GM23338 (cell line): Measurements from ENCODE around the gene TBC1D14. TPM values are rescaled to one million over a fixed set of nuclear protein-coding genes. Genes with fewer than 3 reads are reported as not detected.

ENCODE experiments used
- ATAC-seq: fragments of 200-7000 bp; cut with Tn5 transposase; 3 replicates; pipeline ENCODE4 v1.9.1; 2020
- DNase-seq: peaks from one replicate; pipeline ENCODE4 v3.0.0-alpha.2; 2015; ENCODE audit warnings: low spot score
- H2AFZ ChIP-seq: fragments of 200-600 bp; sonication (generic); 2 replicates; pipeline ENCODE4 v1.8.0; 2016; ENCODE audit warnings: antibody characterized with exemption, mild to moderate bottlenecking, moderate library complexity
- H3F3A ChIP-seq: fragments of 200-600 bp; sonication (generic); replicated peaks from 2 replicates; pipeline ENCODE4 v1.8.0; 2017; ENCODE audit warnings: antibody characterized with exemption, mixed run types, low read depth
- H3K27ac ChIP-seq: fragments of 200-600 bp; sonication (generic); 2 replicates; pipeline ENCODE4 v1.6.1; 2016; ENCODE audit warnings: low read depth
- H3K27me3 ChIP-seq: fragments of 200-600 bp; sonication (generic); 2 replicates; pipeline ENCODE4 v1.8.0; 2016; ENCODE audit warnings: mild to moderate bottlenecking, mixed run types, moderate library complexity; ENCODE audit not compliant: insufficient read depth
- H3K36me3 ChIP-seq: fragments of 200-600 bp; sonication (generic); 2 replicates; pipeline ENCODE4 v1.8.0; 2016; ENCODE audit warnings: mild to moderate bottlenecking; ENCODE audit not compliant: insufficient read depth
- H3K4me1 ChIP-seq: fragments of 200-600 bp; sonication (generic); 2 replicates; pipeline ENCODE4 v1.8.0; 2016; ENCODE audit warnings: mild to moderate bottlenecking, moderate library complexity; ENCODE audit not compliant: insufficient read depth
- H3K4me2 ChIP-seq: fragments of 200-600 bp; sonication (generic); 2 replicates; pipeline ENCODE4 v1.7.1; 2017; ENCODE audit warnings: mixed run types
- H3K4me3 ChIP-seq: fragments of 200-600 bp; sonication (generic); 2 replicates; pipeline ENCODE4 v1.6.1; 2016; ENCODE audit warnings: mixed run types
- H3K79me2 ChIP-seq: fragments of 200-600 bp; sonication (generic); replicated peaks from 2 replicates; pipeline ENCODE4 v1.8.0; 2017; ENCODE audit warnings: mild to moderate bottlenecking; ENCODE audit not compliant: insufficient read depth
- H3K9me2 ChIP-seq: fragments of 200-600 bp; sonication (generic); 2 replicates; pipeline ENCODE4 v1.8.0; 2017; ENCODE audit not compliant: insufficient read depth
- H4K20me1 ChIP-seq: fragments of 200-600 bp; sonication (generic); replicated peaks from 2 replicates; pipeline ENCODE4 v1.8.0; 2017; ENCODE audit warnings: mild to moderate bottlenecking; ENCODE audit not compliant: insufficient read depth
- H3K27ac Mint-ChIP-seq: 2 replicates; pipeline ENCODE4 v1.8.0; 2020; ENCODE audit warnings: inconsistent platforms, mild to moderate bottlenecking, moderate library complexity, mixed read lengths
- H3K27me3 Mint-ChIP-seq: 3 replicates; pipeline ENCODE4 v1.8.0; 2022; ENCODE audit warnings: low read depth, mild to moderate bottlenecking, moderate library complexity, mixed read lengths, inconsistent platforms; ENCODE audit not compliant: insufficient read depth, poor library complexity
- H3K36me3 Mint-ChIP-seq: 3 replicates; pipeline ENCODE4 v1.8.0; 2021; ENCODE audit warnings: low read depth, mild to moderate bottlenecking, inconsistent platforms, moderate library complexity, mixed read lengths
- H3K4me1 Mint-ChIP-seq: 3 replicates; pipeline ENCODE4 v1.8.0; 2020; ENCODE audit warnings: mild to moderate bottlenecking, inconsistent platforms, mixed read lengths
- H3K4me3 Mint-ChIP-seq: 3 replicates; pipeline ENCODE4 v1.8.0; 2021; ENCODE audit warnings: moderate library complexity, mild to moderate bottlenecking, inconsistent platforms, mixed read lengths
- H3K9me3 Mint-ChIP-seq: 3 replicates; pipeline ENCODE4 v1.8.0; 2020; ENCODE audit warnings: moderate library complexity, mild to moderate bottlenecking, inconsistent platforms, mixed read lengths
- CREB1 ChIP-seq: fragments of 250-450 bp; sonication (Bioruptor Pico); IDR thresholded peaks from 2 replicates; pipeline ENCODE4 v1.5.0; 2020; ENCODE audit warnings: low read depth, mild to moderate bottlenecking, moderate library complexity
- CTCF ChIP-seq, 2 experiments: fragments of 200-600 bp in 1 of 2; sonication (generic) in 1 of 2; conservative IDR thresholded peaks; 2 replicates each; pipeline versions ENCODE4 v1.5.1 to v1.6.1; 2016 to 2017; ENCODE audit warnings: antibody characterized with exemption in 2 of 2, low read depth in 2 of 2, mild to moderate bottlenecking in 2 of 2, moderate library complexity in 1 of 2
- EZH2 ChIP-seq: fragments of 200-600 bp; sonication (generic); IDR thresholded peaks from one replicate; pipeline ENCODE4 v1.8.0; 2017; ENCODE audit warnings: antibody characterized with exemption, mild to moderate bottlenecking, low read depth; ENCODE audit not compliant: unreplicated experiment
- JUNB ChIP-seq: IDR thresholded peaks from one replicate; pipeline ENCODE4 v1.6.1; 2016; ENCODE audit warnings: antibody characterized with exemption; ENCODE audit not compliant: unreplicated experiment
- NANOG ChIP-seq: IDR thresholded peaks from 2 replicates; pipeline ENCODE4 v1.6.1; 2016; ENCODE audit warnings: antibody characterized with exemption, borderline replicate concordance
- REST ChIP-seq: IDR thresholded peaks from one replicate; pipeline ENCODE4 v1.6.1; 2018; ENCODE audit warnings: antibody characterized with exemption; ENCODE audit not compliant: unreplicated experiment
- STAT1 ChIP-seq: IDR thresholded peaks from one replicate; pipeline ENCODE4 v1.6.1; 2016; ENCODE audit warnings: antibody characterized with exemption; ENCODE audit not compliant: unreplicated experiment
- ZNF331 ChIP-seq: fragments of 250-450 bp; sonication (Bioruptor Pico); IDR thresholded peaks from 2 replicates; pipeline ENCODE4 v1.5.0; 2020; ENCODE audit warnings: low read depth, mild to moderate bottlenecking, moderate library complexity
- ZNF462 ChIP-seq: fragments of 250-450 bp; sonication (Bioruptor Pico); IDR thresholded peaks from 2 replicates; pipeline ENCODE4 v1.5.0; 2020; ENCODE audit warnings: mild to moderate bottlenecking, moderate library complexity
- polyA plus RNA-seq: library from polyadenylated mRNA; unstranded; fragments of >200 nt; fragmentation: Nextera tagmentation; extraction: Ambion mirVana; gene quantifications from 2 replicates; pipeline ENCODE4 v1.2.1, GENCODE V29; 2016
- total RNA-seq: library from RNA; depleted of rRNA; stranded (reverse); fragments of >200 nt; shearing (Covaris generic); gene quantifications from 2 replicates; pipeline ENCODE4 v1.2.3, GENCODE V29; 2014

The TBC1D14 gene
- total and polyA plus RNA-seq, 2 experiments from 2014 or later: 18.2 to 59.7 TPM

DNA sequence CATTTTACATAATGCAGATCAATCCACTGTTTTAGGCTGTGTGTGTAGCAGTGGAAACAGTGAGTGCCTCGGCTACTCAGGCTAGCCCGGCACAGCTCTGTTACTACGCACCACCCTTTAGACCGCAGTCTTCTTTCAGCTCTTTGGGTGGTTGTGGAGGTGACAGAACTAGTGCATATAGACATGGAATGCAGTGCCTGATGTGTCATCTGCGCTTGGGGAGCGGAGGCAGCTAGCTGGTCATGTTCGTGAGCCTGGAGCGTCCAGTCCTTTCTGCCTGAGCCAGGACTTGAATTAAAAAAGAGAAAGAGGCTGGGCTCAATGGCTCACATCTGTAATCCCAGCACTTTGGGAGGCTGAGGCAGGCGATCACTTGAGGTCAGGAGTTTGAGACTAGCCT, 4.8 kb downstream of the TBC1D14 start (continued):
- TF ChIP-seq ZNF462 (CRISPR knock-in tag): no peak
- no peak for TF ChIP-seq CTCF (conservative IDR thresholded peaks at IDR 0.05; ENCODE audit: low read depth in 2 of 2)

DNA sequence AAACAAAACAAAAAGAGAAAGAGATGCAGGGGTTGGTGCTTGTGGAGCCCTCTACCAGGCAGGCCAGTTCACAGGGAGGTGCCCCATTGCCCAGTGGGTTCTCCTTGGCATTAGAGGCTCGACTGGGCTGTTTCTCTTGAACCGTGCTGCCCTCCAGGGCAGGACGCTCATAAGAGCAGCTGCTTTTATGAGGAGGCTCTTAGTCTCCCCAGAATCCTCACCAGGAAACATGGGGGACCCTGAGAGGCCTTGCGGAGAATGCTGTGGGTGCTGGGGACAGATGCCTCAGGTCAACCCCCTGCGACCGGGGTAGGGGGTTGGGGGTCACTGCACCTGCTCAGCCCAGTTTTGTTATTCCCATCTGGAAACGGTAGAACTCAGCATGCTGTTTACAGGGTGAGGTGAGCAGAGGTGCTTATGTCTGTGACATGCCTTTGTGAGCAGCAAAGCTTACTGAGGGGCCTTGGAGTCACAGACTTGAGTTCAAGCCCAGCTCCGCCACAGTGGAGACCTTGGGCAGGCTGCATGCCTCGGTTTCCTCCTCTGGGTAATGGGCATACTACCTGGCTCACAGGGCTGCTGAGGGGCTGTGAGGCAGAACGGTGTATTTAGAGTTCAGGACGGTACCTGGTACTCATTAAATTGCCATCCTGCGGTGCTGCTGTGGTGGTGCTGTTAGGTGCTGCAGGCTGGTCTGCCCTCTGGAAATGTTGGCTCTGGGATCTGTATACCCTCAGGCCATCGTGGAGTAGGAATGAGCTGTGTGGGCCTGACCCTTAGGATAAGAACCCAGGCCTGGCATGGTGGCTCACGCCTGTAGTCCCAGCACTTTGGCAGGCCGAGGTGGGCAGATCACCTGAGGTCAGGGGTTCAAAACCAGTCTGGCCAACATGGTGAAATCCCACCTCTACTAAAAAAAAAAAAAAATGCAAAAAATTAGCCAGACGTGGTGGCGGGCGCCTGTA, 5.7 kb downstream of the TBC1D14 start:
- peaks cover 23% of the 10 kb centered on the region for H3K27me3 Mint-ChIP-seq
- Histone ChIP-seq H2AFZ (no peak overlapping the region), H4K20me1 (peaks cover 18% of the 10 kb centered on the region), H3K27me3 (peaks cover 9% of the 10 kb centered on the region), H3K27ac (no peak overlapping the region), H3K4me1 (peaks cover 11% of the 10 kb centered on the region; the same call in 1 of the 2 replicates), H3K36me3 (no peaks in the 10 kb centered on the region), H3K4me3 (no peak overlapping the region), H3K9me2 (no peaks in the 10 kb centered on the region), H3K79me2 (peaks cover 59% of the 10 kb centered on the region), H3F3A (0 out of 2 replicates have a peak, but pooled peaks cover 5% of the 10 kb centered on the region), H3K4me2 (no peak overlapping the region)
- no peaks in the 10 kb centered on the region for H3K9me3 Mint-ChIP-seq
- H3K4me3 Mint-ChIP-seq: no peak overlapping the region
- H3K36me3 Mint-ChIP-seq: no peaks in the 10 kb centered on the region
- DNase-seq: no peak
- H3K4me1 Mint-ChIP-seq: peaks cover 40% of the 10 kb centered on the region
- no peak overlapping the region for H3K27ac Mint-ChIP-seq
- no peak for ATAC-seq
- no peak for TF ChIP-seq JUNB
- no peak for TF ChIP-seq NANOG
- TF ChIP-seq ZNF331 (CRISPR knock-in tag): no peak
- no peak for TF ChIP-seq REST
- no peak for TF ChIP-seq STAT1
- TF ChIP-seq CTCF (conservative IDR thresholded peaks at IDR 0.05; ENCODE audit: low read depth in 2 of 2): no peak
- no peak for TF ChIP-seq CREB1 (CRISPR knock-in tag)
- TF ChIP-seq EZH2: no peak
